Activated naive CD8-positive, alpha-beta T cell treated with anti-CD3 and anti-CD28 coated beads for 36 hours (primary cell): Measurements from ENCODE around the gene TUBGCP4. TPM values are rescaled to one million over a fixed set of nuclear protein-coding genes. Genes with fewer than 3 reads are reported as not detected.

Experiments used
- DNase-seq: peaks from one replicate; pipeline ENCODE4 v3.0.0; 2021
- H3K27ac Mint-ChIP-seq: one replicate; pipeline ENCODE4 v1.8.0; 2022; ENCODE audit warnings: mild to moderate bottlenecking, moderate library complexity, mixed read lengths
- H3K27me3 Mint-ChIP-seq: one replicate; pipeline ENCODE4 v1.8.0; 2022; ENCODE audit warnings: mild to moderate bottlenecking, mixed read lengths
- H3K36me3 Mint-ChIP-seq: one replicate; pipeline ENCODE4 v1.8.0; 2021; ENCODE audit warnings: mild to moderate bottlenecking, mixed read lengths
- H3K4me1 Mint-ChIP-seq: one replicate; pipeline ENCODE4 v1.8.0; 2021; ENCODE audit warnings: mixed read lengths
- H3K4me3 Mint-ChIP-seq: one replicate; pipeline ENCODE4 v1.8.0; 2022; ENCODE audit warnings: mild to moderate bottlenecking, moderate library complexity, mixed read lengths
- H3K9me3 Mint-ChIP-seq: one replicate; pipeline ENCODE4 v1.8.0; 2022; ENCODE audit warnings: mixed read lengths
- total RNA-seq, 2 experiments: library from RNA; stranded (reverse); gene quantifications; one replicate each; pipeline ENCODE4 v1.2.3, GENCODE V29; 2021

The TUBGCP4 gene
- total RNA-seq, 2 experiments from 2014 or later: 38.0 to 38.3 TPM

GRCh38 chr15:43420876-43421275 is 50.0 kb downstream of the TUBGCP4 start:
- Mint-ChIP-seq H3K4me3 (no peak overlapping the region), H3K4me1 (peaks cover 9% of the 10 kb centered on the region), H3K27ac (no peak overlapping the region), H3K27me3 (no peaks in the 10 kb centered on the region), H3K9me3 (no peaks in the 10 kb centered on the region), H3K36me3 (peaks cover 19% of the 10 kb centered on the region)
- DNase-seq: no peak

GRCh38 chr15:43423793-43424192 is 52.9 kb downstream of the TUBGCP4 start:
- H3K4me1 Mint-ChIP-seq: peaks cover 9% of the 10 kb centered on the region
- no peak overlapping the region for H3K27ac Mint-ChIP-seq
- no peaks in the 10 kb centered on the region for H3K27me3 Mint-ChIP-seq

GRCh38 chr15:43429687-43430086 is 58.8 kb downstream of the TUBGCP4 start:
- peaks cover 9% of the 10 kb centered on the region for H3K36me3 Mint-ChIP-seq
- H3K4me1 Mint-ChIP-seq: no peaks in the 10 kb centered on the region
- H3K27me3 Mint-ChIP-seq: no peaks in the 10 kb centered on the region
- H3K27ac Mint-ChIP-seq: no peak overlapping the region
- DNase-seq: no peak
- H3K4me3 Mint-ChIP-seq: no peak overlapping the region
- no peaks in the 10 kb centered on the region for H3K9me3 Mint-ChIP-seq

More at GRCh38 chr15:43423793-43424192, 52.9 kb downstream of the TUBGCP4 start:
- Mint-ChIP-seq H3K4me3 (no peak overlapping the region), H3K36me3 (peaks cover 24% of the 10 kb centered on the region), H3K9me3 (no peaks in the 10 kb centered on the region)
- no peak for DNase-seq

- no peak for DNase-seq
- Mint-ChIP-seq H3K36me3 (peaks cover 4% of the 10 kb centered on the region), H3K9me3 (no peaks in the 10 kb centered on the region), H3K4me1 (no peaks in the 10 kb centered on the region), H3K27ac (no peak overlapping the region), H3K27me3 (no peaks in the 10 kb centered on the region), H3K4me3 (no peak overlapping the region)
These were observed 62.3 kb downstream of the TUBGCP4 start for GRCh38 chr15:43433165-43433564.

GRCh38 chr15:43433661-43434303 is 62.9 kb downstream of the TUBGCP4 start:
- Mint-ChIP-seq H3K4me1 (no peaks in the 10 kb centered on the region), H3K27ac (no peak overlapping the region), H3K36me3 (peaks cover 4% of the 10 kb centered on the region), H3K4me3 (no peak overlapping the region), H3K27me3 (no peaks in the 10 kb centered on the region), H3K9me3 (no peaks in the 10 kb centered on the region)
- no peak for DNase-seq

GRCh38 chr15:43434446-43434845 is 63.5 kb downstream of the TUBGCP4 start:
- Mint-ChIP-seq H3K27ac (no peak overlapping the region), H3K4me1 (no peaks in the 10 kb centered on the region), H3K36me3 (peaks cover 4% of the 10 kb centered on the region), H3K27me3 (no peaks in the 10 kb centered on the region), H3K4me3 (no peak overlapping the region), H3K9me3 (no peaks in the 10 kb centered on the region)
- DNase-seq: no peak

GRCh38 chr15:43436395-43436794 is 65.5 kb downstream of the TUBGCP4 start:
- Mint-ChIP-seq H3K27ac (no peak overlapping the region), H3K27me3 (no peaks in the 10 kb centered on the region), H3K4me1 (peaks cover 7% of the 10 kb centered on the region), H3K4me3 (no peak overlapping the region), H3K9me3 (no peaks in the 10 kb centered on the region), H3K36me3 (peaks cover 7% of the 10 kb centered on the region)
- no peak for DNase-seq

GRCh38 chr15:43439268-43439667 is 68.4 kb downstream of the TUBGCP4 start:
- no peak for DNase-seq
- H3K4me1 Mint-ChIP-seq: peaks cover 9% of the 10 kb centered on the region
- no peak overlapping the region for H3K27ac Mint-ChIP-seq
- peaks cover 5% of the 10 kb centered on the region for H3K36me3 Mint-ChIP-seq
- no peaks in the 10 kb centered on the region for H3K27me3 Mint-ChIP-seq
- H3K4me3 Mint-ChIP-seq: no peak overlapping the region
- H3K9me3 Mint-ChIP-seq: no peaks in the 10 kb centered on the region

- Mint-ChIP-seq H3K27me3 (no peaks in the 10 kb centered on the region), H3K36me3 (peaks cover 5% of the 10 kb centered on the region), H3K4me3 (peak overlapping the region; percentile 35), H3K9me3 (no peaks in the 10 kb centered on the region), H3K27ac (peak overlapping the region; percentile 91), H3K4me1 (peaks cover 9% of the 10 kb centered on the region)
- DNase-seq: peak; percentile 34
These were observed 69.9 kb downstream of the TUBGCP4 start for GRCh38 chr15:43440721-43441281.

- Mint-ChIP-seq H3K27ac (peak overlapping the region; percentile 91), H3K4me1 (peaks cover 9% of the 10 kb centered on the region), H3K36me3 (peaks cover 5% of the 10 kb centered on the region), H3K27me3 (no peaks in the 10 kb centered on the region), H3K4me3 (no peak overlapping the region), H3K9me3 (no peaks in the 10 kb centered on the region)
- no peak for DNase-seq
These were observed 70.4 kb downstream of the TUBGCP4 start for GRCh38 chr15:43441316-43441715.

- no peak overlapping the region for H3K27ac Mint-ChIP-seq
- peaks cover 16% of the 10 kb centered on the region for H3K4me1 Mint-ChIP-seq
- H3K36me3 Mint-ChIP-seq: peaks cover 5% of the 10 kb centered on the region
- H3K9me3 Mint-ChIP-seq: no peaks in the 10 kb centered on the region
- DNase-seq: no peak
- no peaks in the 10 kb centered on the region for H3K27me3 Mint-ChIP-seq
- H3K4me3 Mint-ChIP-seq: no peak overlapping the region
These were observed 75.4 kb downstream of the TUBGCP4 start for GRCh38 chr15:43446344-43446743.

- Mint-ChIP-seq H3K9me3 (no peaks in the 10 kb centered on the region), H3K27me3 (no peaks in the 10 kb centered on the region), H3K4me1 (peaks cover 13% of the 10 kb centered on the region)
These were observed 79.1 kb downstream of the TUBGCP4 start for GRCh38 chr15:43449981-43450380.

More at GRCh38 chr15:43449981-43450380, 79.1 kb downstream of the TUBGCP4 start:
- Mint-ChIP-seq H3K36me3 (peaks cover 8% of the 10 kb centered on the region), H3K4me3 (no peak overlapping the region), H3K27ac (no peak overlapping the region)
- DNase-seq: no peak

Other genes starting within 250 kb of the TUBGCP4 start
- gene TMEM62, start 237.5 kb upstream of the TUBGCP4 start, total RNA-seq: 10 to 100 TPM; 13.8 to 13.9 TPM
- 10 to 100 TPM; 40.2 to 45.0 TPM for gene CCNDBP1, start 185.7 kb upstream of the TUBGCP4 start, total RNA-seq
- gene EPB42, start 150.1 kb upstream of the TUBGCP4 start, total RNA-seq: not detected
- gene TGM5, start 104.2 kb upstream of the TUBGCP4 start, total RNA-seq: under 1 TPM; 0.16 to 0.38 TPM
- gene TGM7, start 68.8 kb upstream of the TUBGCP4 start, total RNA-seq: not detected
- 10 to 100 TPM; 12.4 to 14.3 TPM for gene LCMT2, start 40.5 kb upstream of the TUBGCP4 start, total RNA-seq
- 10 to 100 TPM; 23.2 to 26.8 TPM for gene ZSCAN29, start 58 bp upstream of the TUBGCP4 start, total RNA-seq
- 10 to 100 TPM; 24.1 to 24.3 TPM for gene TP53BP1, start 122.1 kb downstream of the TUBGCP4 start, total RNA-seq
- gene MAP1A, start 146.5 kb downstream of the TUBGCP4 start, total RNA-seq: under 1 TPM; 0.68 TPM
- gene PPIP5K1, start 219.1 kb downstream of the TUBGCP4 start, total RNA-seq: 10 to 100 TPM; 32.8 to 33.6 TPM
- under 1 TPM; 0.29 to 0.92 TPM for gene CKMT1B, start 222.9 kb downstream of the TUBGCP4 start, total RNA-seq
- under 1 TPM; 0.54 to 0.62 TPM for gene STRC, start 247.7 kb downstream of the TUBGCP4 start, total RNA-seq